GM19397 (cell line): Measurements from ENCODE around the gene SNAPC1.

ENCODE experiments used
- ATAC-seq: cut with Tn5 transposase; IDR thresholded peaks from one replicate; pipeline ENCODE4 v1.9.1; 2021; ENCODE audit warnings: mild to moderate bottlenecking, moderate library complexity; ENCODE audit not compliant: unreplicated experiment

The SNAPC1 gene

GRCh38 chr14:61805451-61805850 lies 43.2 kb downstream of the SNAPC1 start:
- no peak for ATAC-seq

GRCh38 chr14:61811882-61812346 lies 49.7 kb downstream of the SNAPC1 start:
- ATAC-seq = no peak

- ATAC-seq = no peak
Measured at GRCh38 chr14:61812347-61813095, 50.3 kb downstream of the SNAPC1 start, which contains the start of gene SYT16. TSS of gene SYT16 (plus strand) at chr14:61812703.

- ATAC-seq = no peak
Measured at GRCh38 chr14:61813096-61813606, 50.9 kb downstream of the SNAPC1 start.

DNA sequence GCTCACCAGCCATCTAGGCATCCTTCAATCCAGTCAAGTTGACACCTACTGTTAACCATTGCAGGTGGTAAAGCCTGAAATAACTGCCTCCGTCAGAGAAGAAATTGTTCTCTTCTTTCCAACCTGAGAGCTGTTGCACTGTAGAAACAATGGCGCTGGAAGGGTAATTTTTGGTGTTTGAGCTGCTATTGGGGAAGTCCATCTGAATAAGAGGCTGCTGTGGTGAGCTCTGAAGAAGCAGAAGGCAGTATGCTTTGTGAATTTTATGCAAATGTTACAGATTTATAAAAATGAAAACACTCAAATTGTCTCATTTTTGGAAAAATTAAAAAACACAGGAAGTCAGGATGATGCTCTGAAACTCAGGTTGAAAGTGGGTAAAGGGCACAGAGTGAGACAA lies 60.2 kb downstream of the SNAPC1 start:
- ATAC-seq = no peak

DNA sequence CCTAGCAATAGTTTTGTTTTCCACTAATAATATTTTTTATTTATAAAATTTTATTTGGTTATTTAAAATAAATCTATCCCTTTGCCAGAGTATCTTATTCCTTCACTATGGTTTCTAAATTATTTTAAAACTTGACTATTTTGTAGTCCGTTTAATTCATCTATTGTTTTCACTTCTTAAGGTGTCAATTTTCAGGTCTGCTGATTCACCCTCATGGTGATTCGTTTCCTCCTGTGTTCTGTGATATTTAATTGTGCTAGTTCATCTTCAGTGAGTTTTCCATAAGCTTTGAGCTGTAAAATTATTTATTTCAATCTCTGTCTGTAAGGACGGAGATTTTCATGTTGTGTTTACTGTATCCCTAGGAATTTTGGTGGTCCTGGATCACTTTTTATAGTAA lies 70.6 kb downstream of the SNAPC1 start:
- no peak for ATAC-seq

GRCh38 chr14:61836184-61836583 lies 74.0 kb downstream of the SNAPC1 start:
- no peak for ATAC-seq

DNA sequence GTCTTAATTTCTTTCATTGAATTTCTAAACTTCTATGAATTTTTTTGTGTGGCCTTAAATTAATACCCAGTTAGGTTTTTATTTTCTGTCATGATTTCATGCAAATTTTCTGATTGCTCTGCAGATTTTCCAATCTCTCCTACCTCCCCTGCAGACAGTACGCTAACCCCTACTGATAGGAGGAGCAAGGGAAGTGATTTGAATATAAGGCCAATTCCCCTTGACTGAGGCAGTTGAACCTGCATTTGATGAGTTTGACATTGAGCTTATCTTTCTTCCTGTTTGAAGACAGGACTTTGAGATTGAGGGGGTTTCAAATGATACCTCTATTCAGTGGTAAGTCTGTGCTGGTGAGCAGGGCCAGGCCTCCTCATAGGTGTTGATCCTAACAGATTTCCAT lies 74.6 kb downstream of the SNAPC1 start:
- ATAC-seq = no peak

- ATAC-seq = peak; percentile 79
Measured at GRCh38 chr14:61837336-61838229, 75.4 kb downstream of the SNAPC1 start.

DNA sequence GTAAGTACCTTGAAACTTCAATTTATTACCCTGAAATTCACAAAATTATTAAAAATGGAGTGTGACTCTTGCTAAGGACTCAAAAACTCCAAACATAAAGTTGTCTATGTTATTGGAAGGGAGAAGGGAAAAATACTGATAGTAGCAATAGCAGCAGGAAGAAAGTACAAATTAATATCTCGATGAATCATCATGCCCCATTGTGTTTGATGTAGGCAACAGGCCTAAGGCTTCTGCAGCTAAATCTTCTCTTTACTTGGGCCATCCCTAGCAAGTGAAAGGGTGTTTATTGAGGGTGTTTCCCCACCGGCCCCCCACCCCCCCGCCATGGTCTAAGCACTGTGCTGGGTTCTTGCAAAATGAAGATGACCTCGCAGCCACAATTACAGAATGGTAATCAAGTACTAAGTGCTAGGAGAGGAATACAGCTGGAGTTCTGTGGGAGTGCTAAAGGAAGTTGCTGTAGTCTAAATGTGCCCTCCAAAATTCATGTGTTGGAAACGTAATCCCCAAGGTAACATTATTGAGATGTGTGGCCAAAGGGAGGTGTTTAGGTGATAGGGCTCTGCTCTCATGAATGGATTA lies 76.5 kb downstream of the SNAPC1 start:
- no peak for ATAC-seq

DNA sequence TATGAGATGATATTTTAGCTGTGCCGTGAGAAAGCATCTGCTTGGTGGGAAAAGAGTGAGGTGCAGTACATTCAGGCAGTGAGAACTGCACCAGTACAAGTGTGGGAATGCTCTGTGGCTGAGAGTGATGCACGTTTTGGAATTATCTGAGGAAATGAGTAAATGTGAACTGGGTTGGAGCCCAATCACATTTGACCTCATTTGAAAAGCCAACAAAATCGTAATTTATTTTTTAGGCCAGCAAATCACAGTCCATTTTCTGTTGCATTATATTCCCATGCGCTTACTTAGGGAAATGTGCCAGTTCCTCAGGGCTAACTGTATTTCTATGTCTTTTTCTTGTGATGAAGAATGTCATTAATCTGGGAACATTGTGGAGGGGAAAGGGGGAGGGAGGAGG lies 77.3 kb downstream of the SNAPC1 start:
- no peak for ATAC-seq

DNA sequence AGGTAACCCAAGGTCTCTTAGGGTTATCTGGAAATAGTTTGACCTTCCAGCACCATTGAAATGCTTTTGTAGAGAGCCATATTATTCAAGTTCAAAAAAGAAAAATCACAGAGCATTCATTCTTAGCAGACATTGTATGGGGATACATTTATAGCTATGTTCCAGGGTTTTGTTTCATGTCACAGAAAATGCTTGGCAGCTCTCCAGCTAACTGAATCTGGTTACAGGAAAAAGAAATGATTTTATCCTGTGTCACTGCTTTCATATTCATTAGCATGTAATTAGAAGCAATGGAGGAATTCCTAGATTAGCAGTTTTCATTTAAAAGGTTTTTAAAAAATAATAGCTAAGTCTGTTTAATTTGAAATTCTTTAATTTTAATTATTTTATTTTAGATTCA lies 78.9 kb downstream of the SNAPC1 start:
- no peak for ATAC-seq
